Spleen (tissue), 7 donors: ENCODE results near the gene KRTAP5-1.

Source experiments
- POLR2A ChIP-seq, 3 donors: fragments of 450-650 bp; IDR thresholded peaks; one replicate each; pipeline ENCODE4 v1.5.1; 2017; ENCODE audit warnings: antibody characterized with exemption in 3 of 3, mild to moderate bottlenecking in 1 of 3
- POLR2AphosphoS5 ChIP-seq, 3 donors: sonication (generic); formaldehyde crosslinking; IDR thresholded peaks; one replicate each; pipeline ENCODE4 v1.5.1; 2017; ENCODE audit warnings: antibody characterized with exemption in 3 of 3
- TF ChIP-seq, protein P1 (sequence below), 11 experiments: fragments of 200-600 bp in 7 of 11; fragments of 450-650 bp in 4 of 11; sonication (generic) in 4 of 11; IDR thresholded peaks in 8 of 11; conservative IDR thresholded peaks in 3 of 11; 1 replicate in 7 of 11; 2 replicates in 4 of 11; pipeline versions ENCODE4 v1.4.0 to v1.8.0; 2016 to 2021; ENCODE audit warnings: antibody characterized with exemption in 11 of 11, inconsistent platforms in 4 of 11, mild to moderate bottlenecking in 1 of 11
- donor health status: DM: no; HTN: no; CAD: no; lungs with moderate emphysema.
- donor health status: DM: no; HTN: no; CAD: no.
- donor health status: DM: no; HTN: no; CAD: no.

DNA sequence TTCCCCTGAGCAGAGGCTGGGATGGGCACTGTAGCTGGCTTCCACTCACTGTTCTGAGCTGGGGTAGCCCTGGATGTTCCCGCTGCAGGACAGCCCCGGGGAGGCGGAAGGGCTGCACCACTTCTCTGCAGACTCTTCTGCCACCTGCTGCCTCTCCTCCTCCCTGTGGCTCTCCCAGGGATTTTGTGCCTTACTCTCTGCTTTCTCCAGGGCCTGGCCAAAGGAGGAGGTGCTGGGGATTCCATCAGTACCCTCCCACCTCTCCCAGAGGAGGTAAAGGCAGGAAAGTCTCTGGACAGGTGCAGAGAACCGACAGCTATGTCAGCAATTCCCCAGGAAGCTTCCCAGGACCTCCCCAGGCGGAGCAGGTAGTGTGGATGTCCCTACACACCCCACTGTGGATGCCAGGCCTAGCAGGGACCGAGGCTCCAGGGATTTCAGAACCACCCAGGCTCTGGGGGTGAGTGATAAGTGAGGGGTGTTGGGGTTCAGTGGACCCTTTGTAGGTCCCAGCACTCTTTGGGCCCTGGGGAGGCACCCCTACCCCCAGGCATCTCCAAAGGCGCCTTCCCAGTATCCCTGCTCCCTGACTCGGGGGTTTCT, 24.3 kb downstream of the KRTAP5-1 start:
- TF ChIP-seq POLR2A (IDR thresholded peaks at IDR 0.05) (no peak), POLR2AphosphoS5 (IDR thresholded peaks at IDR 0.05) (no peak)
- TF ChIP-seq, protein P1, sequence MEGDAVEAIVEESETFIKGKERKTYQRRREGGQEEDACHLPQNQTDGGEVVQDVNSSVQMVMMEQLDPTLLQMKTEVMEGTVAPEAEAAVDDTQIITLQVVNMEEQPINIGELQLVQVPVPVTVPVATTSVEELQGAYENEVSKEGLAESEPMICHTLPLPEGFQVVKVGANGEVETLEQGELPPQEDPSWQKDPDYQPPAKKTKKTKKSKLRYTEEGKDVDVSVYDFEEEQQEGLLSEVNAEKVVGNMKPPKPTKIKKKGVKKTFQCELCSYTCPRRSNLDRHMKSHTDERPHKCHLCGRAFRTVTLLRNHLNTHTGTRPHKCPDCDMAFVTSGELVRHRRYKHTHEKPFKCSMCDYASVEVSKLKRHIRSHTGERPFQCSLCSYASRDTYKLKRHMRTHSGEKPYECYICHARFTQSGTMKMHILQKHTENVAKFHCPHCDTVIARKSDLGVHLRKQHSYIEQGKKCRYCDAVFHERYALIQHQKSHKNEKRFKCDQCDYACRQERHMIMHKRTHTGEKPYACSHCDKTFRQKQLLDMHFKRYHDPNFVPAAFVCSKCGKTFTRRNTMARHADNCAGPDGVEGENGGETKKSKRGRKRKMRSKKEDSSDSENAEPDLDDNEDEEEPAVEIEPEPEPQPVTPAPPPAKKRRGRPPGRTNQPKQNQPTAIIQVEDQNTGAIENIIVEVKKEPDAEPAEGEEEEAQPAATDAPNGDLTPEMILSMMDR (IDR thresholded peaks at IDR 0.05 in 8 of 11, conservative IDR thresholded peaks at IDR 0.05 in 3 of 11) = no peak
